ENCODE results near the gene MS4A4E. TPM values are rescaled to one million over a fixed set of nuclear protein-coding genes. Genes with fewer than 3 reads are reported as not detected.

Gene MS4A4E
- total and polyA plus RNA-seq, 2 of the 8 experiments (the other 6 are each of a cell fraction or from before 2014, with no cell fraction given) = not detected

DNA sequence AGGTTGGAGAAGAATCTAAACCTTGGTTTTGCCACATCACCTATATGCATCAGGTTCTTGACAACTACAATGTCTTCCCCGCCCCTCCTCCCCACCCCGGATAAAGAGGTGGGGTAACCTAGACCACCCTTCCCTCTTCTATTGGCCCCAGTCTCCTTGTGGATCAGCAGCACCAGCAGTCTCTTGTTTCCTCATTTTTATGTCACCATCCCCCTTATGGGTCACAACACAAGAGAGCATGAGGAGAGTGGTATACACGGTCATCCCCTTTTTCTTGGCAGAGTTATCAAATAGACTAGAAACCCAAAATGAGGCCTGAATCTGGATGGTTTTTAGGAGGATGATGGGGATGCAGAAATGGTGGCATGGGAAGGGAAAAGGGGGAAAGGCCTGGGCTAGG, 1.2 kb downstream of the MS4A4E start (continued):
- no peak for TF ChIP-seq TBP (IDR thresholded peaks at IDR 0.05; ENCODE audit: low read depth, low read length)
- no peak for TF ChIP-seq KDM1A (IDR thresholded peaks at IDR 0.05; ENCODE audit: borderline replicate concordance, low read length)
- no peak for TF ChIP-seq EGR1 (IDR thresholded peaks at IDR 0.05; ENCODE audit: borderline replicate concordance, low read depth, low read length)
- TF ChIP-seq EP300 (IDR thresholded peaks at IDR 0.05; ENCODE audit: borderline replicate concordance in 1 of 2, low read depth in 2 of 2, low read length in 2 of 2) = no peak
- no peak for TF ChIP-seq BRCA1 (IDR thresholded peaks at IDR 0.05; ENCODE audit: low read depth, low read length)
- TF ChIP-seq, protein P1, sequence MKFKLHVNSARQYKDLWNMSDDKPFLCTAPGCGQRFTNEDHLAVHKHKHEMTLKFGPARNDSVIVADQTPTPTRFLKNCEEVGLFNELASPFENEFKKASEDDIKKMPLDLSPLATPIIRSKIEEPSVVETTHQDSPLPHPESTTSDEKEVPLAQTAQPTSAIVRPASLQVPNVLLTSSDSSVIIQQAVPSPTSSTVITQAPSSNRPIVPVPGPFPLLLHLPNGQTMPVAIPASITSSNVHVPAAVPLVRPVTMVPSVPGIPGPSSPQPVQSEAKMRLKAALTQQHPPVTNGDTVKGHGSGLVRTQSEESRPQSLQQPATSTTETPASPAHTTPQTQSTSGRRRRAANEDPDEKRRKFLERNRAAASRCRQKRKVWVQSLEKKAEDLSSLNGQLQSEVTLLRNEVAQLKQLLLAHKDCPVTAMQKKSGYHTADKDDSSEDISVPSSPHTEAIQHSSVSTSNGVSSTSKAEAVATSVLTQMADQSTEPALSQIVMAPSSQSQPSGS (IDR thresholded peaks at IDR 0.05; ENCODE audit: low read length) = no peak
- TF ChIP-seq POU5F1 (IDR thresholded peaks at IDR 0.05; ENCODE audit: low read depth, low read length) = no peak
